GM12878 (cell line): ENCODE measurements around the gene STAB2. TPM values are rescaled to one million over a fixed set of nuclear protein-coding genes. Genes with fewer than 3 reads are reported as not detected.

Source experiments
- ATF3 ChIP-seq: IDR thresholded peaks from 2 replicates; pipeline ENCODE4 v1.6.1; 2011; ENCODE audit warnings: low read depth, mild to moderate bottlenecking, low read length, moderate library complexity, borderline replicate concordance; ENCODE audit errors: extremely low read depth
- CHD1 ChIP-seq: IDR thresholded peaks from 2 replicates; pipeline ENCODE4 v1.6.1; 2012; ENCODE audit warnings: low read depth, low read length, improper control_type of control experiment
- DPF2 ChIP-seq: fragments of 450-650 bp; IDR thresholded peaks from 2 replicates; pipeline ENCODE4 v1.6.1; 2017; ENCODE audit warnings: mild to moderate bottlenecking
- HDGF ChIP-seq: fragments of 450-650 bp; IDR thresholded peaks from 2 replicates; pipeline ENCODE4 v1.6.1; 2016; ENCODE audit warnings: antibody characterized with exemption
- IKZF2 ChIP-seq, 2 experiments: fragments of 450-650 bp; IDR thresholded peaks; 2 replicates each; pipeline ENCODE4 v1.6.1; 2017; ENCODE audit warnings: mild to moderate bottlenecking in 2 of 2, moderate library complexity in 2 of 2
- JUND ChIP-seq: IDR thresholded peaks from 2 replicates; pipeline ENCODE4 v1.6.1; 2012; ENCODE audit warnings: low read depth, mild to moderate bottlenecking, low read length, improper control_type of control experiment, moderate library complexity
- KDM1A ChIP-seq: fragments of 200-600 bp; sonication (generic); IDR thresholded peaks from 2 replicates; pipeline ENCODE4 v1.6.1; 2016; ENCODE audit warnings: borderline replicate concordance
- MEF2B ChIP-seq: fragments of 450-650 bp; IDR thresholded peaks from 2 replicates; pipeline ENCODE4 v1.6.1; 2018; ENCODE audit warnings: mild to moderate bottlenecking, moderate library complexity; ENCODE audit not compliant: partially characterized antibody, poor library complexity, severe bottlenecking
- MTA2 ChIP-seq: fragments of 450-650 bp; IDR thresholded peaks from 2 replicates; pipeline ENCODE4 v1.6.1; 2016; ENCODE audit warnings: low read depth, mild to moderate bottlenecking, moderate library complexity
- MYC ChIP-seq: IDR thresholded peaks from 2 replicates; pipeline ENCODE4 v1.6.1; 2011; ENCODE audit warnings: mild to moderate bottlenecking, low read length, moderate library complexity, inconsistent platforms; ENCODE audit not compliant: insufficient read depth, insufficient replicate concordance, insufficient read length, severe bottlenecking
- NFYB ChIP-seq: IDR thresholded peaks from 2 replicates; pipeline ENCODE4 v1.6.1; 2011; ENCODE audit warnings: low read depth, mild to moderate bottlenecking, low read length, improper control_type of control experiment, moderate library complexity; ENCODE audit not compliant: insufficient read depth
- NR2F1 ChIP-seq: fragments of 450-650 bp; conservative IDR thresholded peaks from 2 replicates; pipeline ENCODE4 v1.6.1; 2017; ENCODE audit warnings: mild to moderate bottlenecking
- RELA ChIP-seq: fragments of 450-650 bp; IDR thresholded peaks from 2 replicates; pipeline ENCODE4 v1.8.0; 2014; ENCODE audit warnings: borderline replicate concordance; ENCODE audit not compliant: partially characterized antibody
- RELB ChIP-seq: fragments of 450-650 bp; IDR thresholded peaks from 2 replicates; pipeline ENCODE4 v1.6.1; 2017; ENCODE audit warnings: low read depth, mild to moderate bottlenecking, moderate library complexity
- RFX5 ChIP-seq: IDR thresholded peaks from 2 replicates; pipeline ENCODE4 v1.6.1; 2011; ENCODE audit warnings: low read depth, low read length, improper control_type of control experiment
- RUNX3 ChIP-seq: IDR thresholded peaks from 2 replicates; pipeline ENCODE4 v1.6.1; 2012; ENCODE audit warnings: low read length, inconsistent platforms
- SMAD1 ChIP-seq: fragments of 450-650 bp; IDR thresholded peaks from 2 replicates; pipeline ENCODE4 v1.6.1; 2018; ENCODE audit warnings: mild to moderate bottlenecking, low read depth; ENCODE audit not compliant: partially characterized antibody
- ZBED1 ChIP-seq: IDR thresholded peaks from 2 replicates; pipeline ENCODE4 v1.6.1; 2016; ENCODE audit warnings: borderline replicate concordance
- ZBTB40 ChIP-seq: fragments of 450-650 bp; IDR thresholded peaks from 2 replicates; pipeline ENCODE4 v1.6.1; 2016; ENCODE audit warnings: mild to moderate bottlenecking, moderate library complexity, borderline replicate concordance
- ZNF217 ChIP-seq: fragments of 450-650 bp; IDR thresholded peaks from 2 replicates; pipeline ENCODE4 v1.6.1; 2017; ENCODE audit warnings: antibody characterized with exemption, mild to moderate bottlenecking
- ZNF592 ChIP-seq: fragments of 450-650 bp; IDR thresholded peaks from 2 replicates; pipeline ENCODE4 v1.6.1; 2017; ENCODE audit warnings: mild to moderate bottlenecking, moderate library complexity
- ZNF622 ChIP-seq: fragments of 450-650 bp; IDR thresholded peaks from 2 replicates; pipeline ENCODE4 v1.6.1; 2017; ENCODE audit warnings: mild to moderate bottlenecking, inconsistent platforms
- ZSCAN29 ChIP-seq: fragments of 450-650 bp; IDR thresholded peaks from 2 replicates; pipeline ENCODE4 v1.6.1; 2017; ENCODE audit warnings: mild to moderate bottlenecking, moderate library complexity
- polyA plus RNA-seq, 11 experiments: library from polyadenylated mRNA; depleted of rRNA in 4 of 11; unstranded in 6 of 11; stranded (reverse) in 5 of 11; fragments of >200 nt; fragmentation: Nextera tagmentation in 4 of 11; fragmentation: Illumina TruSeq in 1 of 11; extraction: Ambion mirVana in 4 of 11; extraction: Trizol in 1 of 11; gene quantifications; 1 replicate in 1 of 11; 2 replicates in 10 of 11; pipeline versions ENCODE4 v1.2.1 to v1.2.3, GENCODE V29; 2011 to 2016; ENCODE audit warnings: inconsistent platforms in 2 of 11, missing spikeins in 2 of 11, low read depth in 1 of 11
- total RNA-seq, 4 experiments: library from RNA; depleted of rRNA in 3 of 4; stranded (reverse); fragments of >200 nt in 3 of 4; fragmentation: Illumina TruSeq in 1 of 4; extraction: Trizol in 1 of 4; gene quantifications; 2 replicates each; pipeline versions ENCODE4 v1.2.1 to v1.2.3, GENCODE V29; 2013 to 2021

Gene STAB2
- total and polyA plus RNA-seq, 10 of the 15 experiments (the other 5 are each of a cell fraction or from before 2014, with no cell fraction given) = 0.37 TPM; not detected in 9

- TF ChIP-seq RELA = no peak
- TF ChIP-seq MTA2 = 0 out of 2 replicates have a peak, but pooled peaks have one; percentile 30
- TF ChIP-seq MEF2B = peak; percentile 26
- TF ChIP-seq ATF3 = no peak
- TF ChIP-seq SMAD1 = no peak
- TF ChIP-seq KDM1A = no peak
- TF ChIP-seq ZNF217 = no peak
- TF ChIP-seq RELB = no peak
- no peak for TF ChIP-seq RFX5
- TF ChIP-seq ZNF622 = no peak
- no peak for TF ChIP-seq CHD1
- no peak for TF ChIP-seq MYC
- no peak for TF ChIP-seq ZNF592
- no peak for TF ChIP-seq NR2F1
- no peak for TF ChIP-seq JUND
- TF ChIP-seq NFYB = no peak
- peak; percentile 34; the same call in 1 of the 2 replicates for TF ChIP-seq RUNX3
- no peak for TF ChIP-seq ZSCAN29
- TF ChIP-seq IKZF2 (IDR thresholded peaks at IDR 0.05) = no peak
- no peak for TF ChIP-seq ZBTB40
- no peak for TF ChIP-seq ZBED1
- TF ChIP-seq HDGF = no peak
- no peak for TF ChIP-seq DPF2
Measured at GRCh38 chr12:103588680-103589079, 1.6 kb downstream of the STAB2 start (continued).
